ENCODE measurements around the gene ZNF281.

ZNF281 gene

GRCh38 chr1:200384818-200385390 lies 24.9 kb downstream of the ZNF281 start:
- no peak for DNase-seq

- no peak for DNase-seq
Measured at GRCh38 chr1:200381256-200381984, 28.4 kb downstream of the ZNF281 start.

GRCh38 chr1:200380589-200381021 lies 29.2 kb downstream of the ZNF281 start:
- no peak for DNase-seq

GRCh38 chr1:200379940-200380588 lies 29.8 kb downstream of the ZNF281 start:
- DNase-seq, result no peak

GRCh38 chr1:200379432-200379757 lies 30.4 kb downstream of the ZNF281 start:
- DNase-seq, result peak; percentile 99

GRCh38 chr1:200378096-200378495 lies 31.7 kb downstream of the ZNF281 start:
- no peak for DNase-seq

GRCh38 chr1:200376528-200376927 lies 33.3 kb downstream of the ZNF281 start:
- DNase-seq, result no peak

GRCh38 chr1:200374569-200375295 lies 35.1 kb downstream of the ZNF281 start:
- peak; percentile 40 for DNase-seq

- DNase-seq, result no peak
Measured at GRCh38 chr1:200373811-200374231, 36.0 kb downstream of the ZNF281 start.

- DNase-seq, result no peak
Measured at GRCh38 chr1:200372885-200373181, 37.0 kb downstream of the ZNF281 start.

GRCh38 chr1:200372095-200372884 lies 37.5 kb downstream of the ZNF281 start:
- peak; percentile 93 for DNase-seq

GRCh38 chr1:200369706-200370105 lies 40.1 kb downstream of the ZNF281 start:
- DNase-seq, result no peak

- DNase-seq, result no peak
Measured at GRCh38 chr1:200369131-200369530, 40.7 kb downstream of the ZNF281 start.

- no peak for DNase-seq
Measured at GRCh38 chr1:200368556-200368955, 41.3 kb downstream of the ZNF281 start.

- DNase-seq, result peak; percentile 73
Measured at GRCh38 chr1:200367841-200368534, 41.8 kb downstream of the ZNF281 start.

- no peak for DNase-seq
Measured at GRCh38 chr1:200366577-200367253, 43.1 kb downstream of the ZNF281 start.

GRCh38 chr1:200365897-200366426 lies 43.9 kb downstream of the ZNF281 start:
- no peak for DNase-seq

GRCh38 chr1:200364831-200365230 lies 45.0 kb downstream of the ZNF281 start:
- DNase-seq, result peak; percentile 61

- DNase-seq, result peak; percentile 60
Measured at GRCh38 chr1:200364091-200364759, 45.6 kb downstream of the ZNF281 start.

- no peak for DNase-seq
Measured at GRCh38 chr1:200363264-200363933, 46.4 kb downstream of the ZNF281 start.
